Stomach (tissue), 9 donors: Measurements from ENCODE around the gene UMOD. TPM values are rescaled to one million over a fixed set of nuclear protein-coding genes. Genes with fewer than 3 reads are reported as not detected.

ENCODE experiments used
- DNase-seq, 2 donors: peaks; one replicate each; pipeline versions ENCODE4 v3.0.0 to v3.0.0-alpha.2; 2013 to 2019
- H3K27ac ChIP-seq, 5 donors: fragments of 200-600 bp in 4 of 5; sonication (generic) in 4 of 5; one replicate each; pipeline ENCODE4 v1.5.1; 2013 to 2019; ENCODE audit warnings: mild to moderate bottlenecking in 1 of 5, moderate library complexity in 1 of 5
- H3K27me3 ChIP-seq, 3 donors: fragments of 200-600 bp; sonication (generic); one replicate each; pipeline ENCODE4 v1.5.1; 2017 to 2019; ENCODE audit warnings: mixed run types in 1 of 3
- H3K36me3 ChIP-seq, 4 donors: fragments of 200-600 bp; sonication (generic); 1 replicate in 3 of 4; 2 replicates in 1 of 4; pipeline ENCODE4 v1.5.1; 2016 to 2019
- H3K4me1 ChIP-seq, 4 donors: fragments of 200-600 bp; sonication (generic); one replicate each; pipeline ENCODE4 v1.5.1; 2016 to 2019
- H3K4me3 ChIP-seq, 4 donors: fragments of 200-600 bp; sonication (generic) in 3 of 4; one replicate each; pipeline ENCODE4 v1.5.1; 2016 to 2019; ENCODE audit warnings: mild to moderate bottlenecking in 1 of 4
- H3K9me3 ChIP-seq, 4 donors: fragments of 200-600 bp; sonication (generic); one replicate each; pipeline ENCODE4 v1.5.1; 2016 to 2019
- EP300 ChIP-seq: sonication (generic); formaldehyde crosslinking; IDR thresholded peaks from one replicate; pipeline ENCODE4 v1.6.1; 2017; ENCODE audit warnings: antibody characterized with exemption
- POLR2A ChIP-seq, 4 donors: fragments of 450-650 bp; IDR thresholded peaks; one replicate each; pipeline ENCODE4 v1.6.1; 2016; ENCODE audit warnings: antibody characterized with exemption in 4 of 4, control low read depth in 2 of 4, mild to moderate bottlenecking in 1 of 4, moderate library complexity in 1 of 4
- POLR2AphosphoS5 ChIP-seq, 3 donors: sonication (generic); formaldehyde crosslinking; IDR thresholded peaks; one replicate each; pipeline ENCODE4 v1.6.1; 2016; ENCODE audit warnings: antibody characterized with exemption in 3 of 3
- WGBS, 5 donors: extraction: QIAGEN DNeasy Blood & Tissue Kit in 3 of 5; methylation state at CpG; one replicate each; pipeline versions ENCODE4 v1.1.5 to v1.1.7; 2013 to 2018; 5-methylcytosine and 5-hydroxymethylcytosine counted together
- intact Hi-C: fragments of 100-400 bp; cut with DNase I; formaldehyde crosslinking; loops from one replicate; pipeline ENCODE4 v1.15.1; 2023; ENCODE audit warnings: low total_unique reads
- polyA plus RNA-seq, 3 donors: library from polyadenylated mRNA; stranded (reverse); fragments of 200-250 nt; gene quantifications; one replicate each; pipeline ENCODE4 v1.2.3, GENCODE V29; 2013
- total RNA-seq, 5 donors: library from RNA; depleted of rRNA; stranded (reverse); fragments of >200 nt; gene quantifications; one replicate each; pipeline versions ENCODE4 v1.1.0 to v1.2.3, GENCODE V29; 2014 to 2016
- TF ChIP-seq, protein P1 (sequence below), 7 experiments: fragments of 450-650 bp in 4 of 7; fragments of 200-600 bp in 3 of 7; sonication (generic) in 3 of 7; IDR thresholded peaks; one replicate each; pipeline ENCODE4 v1.5.1; 2016 to 2019; ENCODE audit warnings: antibody characterized with exemption in 7 of 7, control low read depth in 2 of 7, mild to moderate bottlenecking in 1 of 7
- donor health status: healthy with polysubstance abuse.
- donor health status: Bipolar disorder and iron deficiency.
- donor health status: healthy.

The UMOD gene
- total and polyA plus RNA-seq, 8 donors: 0.25 to 3.0 (median 0.53) TPM; not detected in 3

DNA sequence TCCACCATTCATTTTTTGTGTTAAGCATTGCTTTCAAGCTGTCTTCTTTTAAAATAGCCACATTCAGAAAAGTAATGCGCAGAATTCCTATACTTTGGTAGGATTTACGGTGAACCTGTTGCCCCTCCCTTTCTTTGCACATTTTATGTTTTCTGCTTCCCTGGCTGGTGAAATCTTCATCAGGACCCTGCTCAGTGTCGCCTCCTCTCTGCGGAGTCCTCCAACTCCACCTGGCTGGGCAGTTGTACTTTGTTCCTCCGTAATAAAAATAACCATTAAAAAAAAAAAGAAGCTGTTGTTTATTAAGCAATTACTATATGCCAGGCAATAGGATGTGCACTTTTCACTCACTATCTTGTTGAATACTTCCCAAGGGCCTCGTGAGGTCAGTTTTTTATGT is 2.9 kb downstream of the UMOD start:
- Histone ChIP-seq H3K27me3 (peaks cover 0 to 19% (median 0%) of the 10 kb centered on the region in 3 donors), H3K27ac (no peak overlapping the region), H3K4me1 (peaks cover 0 to 9% (median 4%) of the 10 kb centered on the region in 4 donors), H3K4me3 (no peak overlapping the region), H3K9me3 (no peaks in the 10 kb centered on the region), H3K36me3 (no peaks in the 10 kb centered on the region)
- TF ChIP-seq, protein P1, sequence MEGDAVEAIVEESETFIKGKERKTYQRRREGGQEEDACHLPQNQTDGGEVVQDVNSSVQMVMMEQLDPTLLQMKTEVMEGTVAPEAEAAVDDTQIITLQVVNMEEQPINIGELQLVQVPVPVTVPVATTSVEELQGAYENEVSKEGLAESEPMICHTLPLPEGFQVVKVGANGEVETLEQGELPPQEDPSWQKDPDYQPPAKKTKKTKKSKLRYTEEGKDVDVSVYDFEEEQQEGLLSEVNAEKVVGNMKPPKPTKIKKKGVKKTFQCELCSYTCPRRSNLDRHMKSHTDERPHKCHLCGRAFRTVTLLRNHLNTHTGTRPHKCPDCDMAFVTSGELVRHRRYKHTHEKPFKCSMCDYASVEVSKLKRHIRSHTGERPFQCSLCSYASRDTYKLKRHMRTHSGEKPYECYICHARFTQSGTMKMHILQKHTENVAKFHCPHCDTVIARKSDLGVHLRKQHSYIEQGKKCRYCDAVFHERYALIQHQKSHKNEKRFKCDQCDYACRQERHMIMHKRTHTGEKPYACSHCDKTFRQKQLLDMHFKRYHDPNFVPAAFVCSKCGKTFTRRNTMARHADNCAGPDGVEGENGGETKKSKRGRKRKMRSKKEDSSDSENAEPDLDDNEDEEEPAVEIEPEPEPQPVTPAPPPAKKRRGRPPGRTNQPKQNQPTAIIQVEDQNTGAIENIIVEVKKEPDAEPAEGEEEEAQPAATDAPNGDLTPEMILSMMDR (IDR thresholded peaks at IDR 0.05): no peak
- TF ChIP-seq POLR2AphosphoS5 (IDR thresholded peaks at IDR 0.05): no peak
- DNase-seq: no peak
- intact Hi-C loops: no loop called here
- WGBS, 5 donors: 76 to 89% (median 85%) methylated on average over 6 of the region's 6 CpGs

DNA sequence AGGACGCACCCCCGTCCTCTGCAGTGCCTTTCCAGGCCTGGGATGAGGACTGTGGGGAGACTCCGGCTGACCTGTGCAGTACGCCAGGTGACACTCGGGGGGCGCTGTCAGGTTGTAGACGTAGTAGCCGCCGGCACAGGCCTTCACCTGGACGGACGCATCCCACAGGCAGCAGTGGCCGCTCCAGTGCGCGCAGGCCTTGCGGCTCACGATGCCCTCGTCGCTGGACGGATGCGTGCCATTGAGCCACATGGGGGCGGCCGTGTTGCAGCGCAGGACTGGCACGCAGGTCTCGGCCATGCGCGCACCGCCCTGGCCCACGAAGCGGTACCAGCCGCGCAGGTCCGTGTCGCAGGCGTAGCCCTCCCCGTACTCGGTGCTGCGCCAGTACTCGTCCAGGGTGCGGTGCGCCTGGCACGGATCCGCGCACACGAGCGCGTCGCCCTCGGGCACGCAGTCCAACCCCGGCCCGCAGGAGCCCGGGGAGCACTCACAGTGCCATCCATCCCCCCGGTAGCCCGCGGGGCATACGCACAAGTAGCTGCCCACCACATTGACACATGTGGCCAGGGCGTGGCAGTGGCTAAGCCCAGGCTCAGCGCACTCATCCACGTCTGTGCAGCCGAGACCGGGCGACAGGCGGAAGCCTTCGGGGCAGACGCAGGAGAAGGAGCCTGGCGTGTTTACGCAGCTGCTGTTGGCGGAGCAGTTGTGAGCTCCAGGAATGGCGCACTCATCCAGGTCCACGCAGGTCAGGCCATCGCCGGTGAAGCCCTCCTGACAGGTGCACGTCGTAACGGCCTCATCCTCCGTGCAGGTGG is 3.9 kb downstream of the UMOD start:
- peak overlapping the region in 1 of 4 donors; percentile 12 for H3K4me3 ChIP-seq
- peaks cover 0 to 19% (median 0%) of the 10 kb centered on the region in 3 donors for H3K27me3 ChIP-seq
- no peak for TF ChIP-seq POLR2AphosphoS5 (IDR thresholded peaks at IDR 0.05)
- TF ChIP-seq, protein P1 (IDR thresholded peaks at IDR 0.05): peak in 3 of 7 experiments; percentile 11 to 22 (median 12)
- H3K36me3 ChIP-seq: no peaks in the 10 kb centered on the region
- H3K27ac ChIP-seq: no peak overlapping the region
- intact Hi-C loops: no loop called here
- WGBS, 5 donors: 16 to 56% (median 21%) methylated on average over 15 to 77 of the region's 77 CpGs
- peaks cover 0 to 9% (median 4%) of the 10 kb centered on the region in 4 donors for H3K4me1 ChIP-seq
- H3K9me3 ChIP-seq: no peaks in the 10 kb centered on the region
- peak; percentile 33 to 57 for DNase-seq

DNA sequence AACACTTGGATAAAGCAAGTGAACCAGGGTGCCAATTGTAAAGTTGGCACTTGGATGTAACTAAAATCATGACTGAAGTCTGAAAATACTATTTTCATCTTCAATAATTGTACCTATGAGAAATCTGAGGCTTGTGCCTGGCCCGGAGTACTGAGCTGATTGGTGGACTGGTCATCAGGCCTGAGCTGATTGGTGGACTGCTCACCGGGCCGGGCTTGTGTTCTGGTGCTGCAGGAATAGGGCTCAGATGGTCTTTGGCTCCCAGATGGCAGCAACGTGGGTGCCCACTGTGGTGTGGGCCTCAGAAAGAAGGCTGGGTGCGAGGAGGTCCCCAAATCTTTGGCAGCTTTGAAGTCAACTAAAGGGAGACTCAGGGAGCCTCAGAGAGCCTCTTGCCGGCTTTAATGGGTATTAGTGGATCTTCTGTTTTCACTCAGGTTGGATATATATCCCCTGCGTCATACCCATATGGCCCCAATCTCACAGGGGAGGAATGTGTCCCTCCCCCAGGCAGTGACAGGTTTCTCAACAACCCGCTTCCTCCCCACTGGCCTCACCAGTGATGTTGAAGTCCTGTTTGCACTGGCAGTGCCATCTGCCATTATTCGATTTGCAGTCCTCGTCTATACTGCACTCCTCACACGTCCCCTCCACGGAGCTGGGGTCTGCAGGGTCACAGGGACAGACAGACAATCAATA is 4.7 kb downstream of the UMOD start:
- TF ChIP-seq POLR2A (IDR thresholded peaks at IDR 0.05) (no peak), POLR2AphosphoS5 (IDR thresholded peaks at IDR 0.05) (no peak), EP300 (no peak)
- TF ChIP-seq, protein P1 (IDR thresholded peaks at IDR 0.05): no peak
- no peak overlapping the region for H3K27ac ChIP-seq
- peaks cover 0 to 9% (median 4%) of the 10 kb centered on the region in 4 donors for H3K4me1 ChIP-seq
- no peaks in the 10 kb centered on the region for H3K36me3 ChIP-seq
- H3K4me3 ChIP-seq: no peak overlapping the region
- 60 to 70% (median 61%) methylated on average over 12 of the region's 12 CpGs for whole genome bisulfite sequencing, 5 donors
- H3K27me3 ChIP-seq: peaks cover 0 to 19% (median 0%) of the 10 kb centered on the region in 3 donors
- intact Hi-C loops: no loop called here
- H3K9me3 ChIP-seq: no peaks in the 10 kb centered on the region
- no peak for DNase-seq

DNA sequence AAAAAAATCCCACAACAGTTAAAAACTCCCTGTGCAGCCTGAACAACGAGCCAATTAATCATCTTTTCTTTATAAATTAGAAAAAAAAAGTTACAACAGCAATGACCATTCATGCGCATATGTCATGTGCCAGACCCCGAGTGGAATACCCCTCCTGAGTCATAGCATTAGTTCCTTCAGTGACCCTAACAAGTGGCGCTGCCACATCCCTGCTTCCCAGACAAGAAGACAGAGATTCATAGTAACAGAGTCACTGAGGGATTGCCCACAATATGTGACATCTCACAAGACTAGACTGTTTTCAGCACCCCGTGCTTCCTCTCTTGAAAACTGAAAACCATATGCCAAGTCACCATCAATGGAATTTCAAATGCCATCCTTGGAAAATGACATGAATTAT is 7.9 kb downstream of the UMOD start:
- no peak for DNase-seq
- Histone ChIP-seq H3K27ac (no peak overlapping the region), H3K9me3 (no peaks in the 10 kb centered on the region), H3K27me3 (peaks cover 0 to 19% (median 0%) of the 10 kb centered on the region in 3 donors), H3K4me3 (no peak overlapping the region), H3K4me1 (peaks cover 0 to 9% (median 4%) of the 10 kb centered on the region in 4 donors), H3K36me3 (no peaks in the 10 kb centered on the region)
- TF ChIP-seq POLR2AphosphoS5 (IDR thresholded peaks at IDR 0.05) (no peak), POLR2A (IDR thresholded peaks at IDR 0.05) (no peak), EP300 (no peak)
- TF ChIP-seq, protein P1 (IDR thresholded peaks at IDR 0.05): no peak
- 70 to 78% (median 74%) methylated on average over 5 of the region's 5 CpGs for WGBS, 5 donors
- intact Hi-C loops: no loop called here
